ENCODE measurements around the gene ZNF837.

Gene ZNF837

GRCh38 chr19:58325311-58326022 lies 55.4 kb downstream of the ZNF837 start:
- no peaks in the 10 kb centered on the region for H3K4me1 Mint-ChIP-seq (ENCODE audit: low read depth in 2 of 2)
- no peaks in the 10 kb centered on the region for H3K9me3 Mint-ChIP-seq
- H3K36me3 Mint-ChIP-seq (ENCODE audit: insufficient read depth): peaks cover 6% of the 10 kb centered on the region
- DNase-seq (no peak), ATAC-seq (replicated peaks) (no peak)
- H3K4me3 Mint-ChIP-seq: no peak overlapping the region
- no peak overlapping the region for H3K27ac Mint-ChIP-seq
- H3K27me3 Mint-ChIP-seq: no peaks in the 10 kb centered on the region

GRCh38 chr19:58319241-58319640 lies 61.6 kb downstream of the ZNF837 start:
- H3K4me1 Mint-ChIP-seq (ENCODE audit: low read depth in 2 of 2): peaks cover 0 to 5% of the 10 kb centered on the region in 2 donors
- peaks cover 23% of the 10 kb centered on the region for H3K36me3 Mint-ChIP-seq (ENCODE audit: insufficient read depth)
- H3K27ac Mint-ChIP-seq: no peak overlapping the region
- ATAC-seq (replicated peaks): no peak
- H3K9me3 Mint-ChIP-seq: no peaks in the 10 kb centered on the region
- no peak for DNase-seq
- no peak overlapping the region for H3K4me3 Mint-ChIP-seq
- H3K27me3 Mint-ChIP-seq: no peaks in the 10 kb centered on the region

- DNase-seq (no peak), ATAC-seq (replicated peaks) (no peak)
- no peaks in the 10 kb centered on the region for H3K27me3 Mint-ChIP-seq
- H3K4me3 Mint-ChIP-seq: no peak overlapping the region
- H3K27ac Mint-ChIP-seq: no peak overlapping the region
- H3K9me3 Mint-ChIP-seq: no peaks in the 10 kb centered on the region
- H3K36me3 Mint-ChIP-seq (ENCODE audit: insufficient read depth): peaks cover 33% of the 10 kb centered on the region
- H3K4me1 Mint-ChIP-seq (ENCODE audit: low read depth in 2 of 2): peaks cover 0 to 5% of the 10 kb centered on the region in 2 donors
These were observed 62.5 kb downstream of the ZNF837 start for GRCh38 chr19:58318297-58318696.
